Keratinocyte (primary cell): ENCODE results near the gene COL4A6.

Experiments used
- CTCF ChIP-seq, 3 experiments: IDR thresholded peaks in 1 of 3; conservative IDR thresholded peaks in 1 of 3; optimal IDR thresholded peaks in 1 of 3; 2 replicates in 2 of 3; 3 replicates in 1 of 3; pipeline versions ENCODE3 to v1.5.1; 2011; ENCODE audit warnings: low read length in 3 of 3, mild to moderate bottlenecking in 3 of 3, moderate library complexity in 2 of 3, control low read depth in 1 of 3, inconsistent platforms in 1 of 3; ENCODE audit not compliant: insufficient read depth in 2 of 3; ENCODE audit errors: extremely low read depth in 1 of 3
- EZH2 ChIP-seq: IDR thresholded peaks from one replicate; pipeline ENCODE4 v1.6.1; 2012; ENCODE audit warnings: inconsistent platforms, mild to moderate bottlenecking, low read length, moderate library complexity

- no peak for TF ChIP-seq EZH2
- TF ChIP-seq CTCF (optimal IDR thresholded peaks at IDR 0.05 in 1 of 3, IDR thresholded peaks at IDR 0.05 in 1 of 3, conservative IDR thresholded peaks at IDR 0.05 in 1 of 3; ENCODE audit: extremely low read depth in 1 of 3, insufficient read depth in 2 of 3, low read length in 3 of 3), result no peak
Observed at GRCh38 chrX:108217876-108218275, 220.3 kb downstream of the COL4A6 start.
